ENCODE results near the gene CDH5. TPM values are rescaled to one million over a fixed set of nuclear protein-coding genes. Genes with fewer than 3 reads are reported as not detected.

The CDH5 gene
- total and polyA plus RNA-seq, 2 of the 4 experiments (the other 2 are of a cell fraction) = not detected

- intact Hi-C loops (cut with micrococcal nuclease) = no loop called here
- Histone ChIP-seq H3K9ac (ENCODE audit: low read depth, low read length) (no peak overlapping the region), H3K14ac (replicated peaks; ENCODE audit: low read depth, low read length) (no peak overlapping the region), H3K9me3 (ENCODE audit: control insufficient read depth, insufficient read depth, low read length) (no peaks in the 10 kb centered on the region; the same call in 1 of the 2 replicates), H4K8ac (ENCODE audit: low read depth in 2 of 2, low read length in 2 of 2) (no peak overlapping the region), H3K4me3 (ENCODE audit: insufficient read depth, low read depth, low read length) (no peak overlapping the region), H4K5ac (ENCODE audit: low read depth, low read length) (no peak overlapping the region), H2BK20ac (ENCODE audit: low read depth, low read length) (no peak overlapping the region), H2AK9ac (replicated peaks; ENCODE audit: low read depth, low read length, poor library complexity) (no peak overlapping the region), H3K27ac (ENCODE audit: insufficient read depth, low read length) (no peak overlapping the region), H3K36me3 (ENCODE audit: control insufficient read depth, insufficient read depth, low read length) (no peaks in the 10 kb centered on the region), H4K91ac (ENCODE audit: insufficient read depth, low read depth, low read length) (no peak overlapping the region), H3K4me2 (ENCODE audit: low read depth, low read length) (no peak overlapping the region), H2BK15ac (ENCODE audit: low read depth, low read length) (no peak overlapping the region), H2AK5ac (ENCODE audit: low read depth, low read length) (no peak overlapping the region), H3K4me1 (ENCODE audit: control insufficient read depth, insufficient read depth, low read length) (peaks cover 3% of the 10 kb centered on the region; the same call in 1 of the 2 replicates), H3K23ac (ENCODE audit: low read depth, low read length) (no peak overlapping the region), H3K79me1 (ENCODE audit: low read depth in 1 of 2, low read length in 2 of 2) (no peaks in the 10 kb centered on the region), H3K4ac (ENCODE audit: low read depth, low read length) (no peak overlapping the region), H2BK5ac (ENCODE audit: low read depth, low read length, poor library complexity, severe bottlenecking) (no peak overlapping the region), H3K27me3 (ENCODE audit: control insufficient read depth, insufficient read depth, low read length) (peaks cover 59% of the 10 kb centered on the region), H2BK120ac (ENCODE audit: low read depth, low read length) (no peak overlapping the region), H3K18ac (ENCODE audit: low read depth, low read length) (no peak overlapping the region), H3K9me1 (ENCODE audit: insufficient read depth, low read length) (no peaks in the 10 kb centered on the region), H3K56ac (ENCODE audit: extremely low read depth, insufficient read depth, low read length) (no peak overlapping the region), H2AFZ (replicated peaks; ENCODE audit: low read length, poor library complexity) (no peak overlapping the region), H4K20me1 (ENCODE audit: insufficient read depth, low read length) (no peaks in the 10 kb centered on the region)
- no peak for TF ChIP-seq ELK1 (IDR thresholded peaks at IDR 0.05; ENCODE audit: borderline replicate concordance, low read depth, low read length)
- no peak for TF ChIP-seq RFX5 (IDR thresholded peaks at IDR 0.05; ENCODE audit: low read depth, low read length)
- TF ChIP-seq MAZ (IDR thresholded peaks at IDR 0.05; ENCODE audit: borderline replicate concordance, low read depth, low read length) = no peak
- no peak for TF ChIP-seq CEBPB (IDR thresholded peaks at IDR 0.05; ENCODE audit: low read depth, low read length)
- no peak for TF ChIP-seq RCOR1 (IDR thresholded peaks at IDR 0.05; ENCODE audit: insufficient replicate concordance, low read length)
- no peak for TF ChIP-seq RAD21 (IDR thresholded peaks at IDR 0.05; ENCODE audit: low read length)
- no peak for TF ChIP-seq POLR2A (IDR thresholded peaks at IDR 0.05; ENCODE audit: low read depth, low read length)
- TF ChIP-seq BHLHE40 (IDR thresholded peaks at IDR 0.05; ENCODE audit: low read depth, low read length) = no peak
- TF ChIP-seq SMC3 (IDR thresholded peaks at IDR 0.05; ENCODE audit: low read depth, low read length) = no peak
- TF ChIP-seq FOS (IDR thresholded peaks at IDR 0.05; ENCODE audit: low read depth, low read length) = no peak
- TF ChIP-seq MXI1 (IDR thresholded peaks at IDR 0.05; ENCODE audit: borderline replicate concordance, low read depth, low read length) = no peak
- TF ChIP-seq CHD1 (IDR thresholded peaks at IDR 0.05; ENCODE audit: low read depth, low read length) = no peak
- TF ChIP-seq NFE2L2 (IDR thresholded peaks at IDR 0.05; ENCODE audit: low read depth, low read length) = no peak
- ATAC-seq (ENCODE audit: low read depth) (no peak), DNase-seq (no peak)
- in situ Hi-C loops (cut with MboI; ENCODE audit: low sequenced_read_pairs) = no loop called here
- ChIA-PET CTCF (no interaction called here), POLR2A (ENCODE audit: unreplicated experiment) (no interaction called here)
- dilution Hi-C loops (cut with HindIII; ENCODE audit: low sequenced_read_pairs, unreplicated experiment) = no loop called here
- BruUV-seq (replicated peaks) = no TSS peak
- WGBS, 2 experiments (ENCODE audit: extremely low coverage in 2 of 2, insufficient read length in 1 of 2) = no CpG with 5 or more reads among the region's 8 CpGs
Measured at GRCh38 chr16:66431760-66432159, 65.3 kb downstream of the CDH5 start.

Data from IMR-90 (cell line).